Panc1 (cell line): Measurements from ENCODE around the gene SEMA4D. TPM values are rescaled to one million over a fixed set of nuclear protein-coding genes. Genes with fewer than 3 reads are reported as not detected.

ENCODE experiments used
- ATAC-seq: fragments of 200-7000 bp; cut with Tn5 transposase; 2 replicates; pipeline ENCODE4 v1.9.1; 2020; ENCODE audit warnings: mild to moderate bottlenecking, moderate library complexity
- BruUV-seq: library from RNA; stranded (reverse); fragments of 400-500 nt; replicated peaks from 2 replicates; lab custom pipeline; 2021; lab: Mats Ljungman, UMichigan
- CTCF ChIA-PET: fragments of 300-600 bp; sonication (Branson Sonifier 250); formaldehyde crosslinking; loops from one replicate; lab custom pipeline; 2022; ENCODE audit warnings: antibody characterized with exemption; lab: Charles Lee
- POLR2A ChIA-PET: fragments of 300-600 bp; sonication (Branson Sonifier 250); formaldehyde crosslinking; loops from one replicate; lab custom pipeline; 2022; ENCODE audit warnings: antibody characterized with exemption; lab: Charles Lee
- DNase-seq: peaks from one replicate; pipeline ENCODE4 v3.0.0-alpha.2; 2010; ENCODE audit warnings: low read depth, low spot score
- H3K27ac ChIP-seq: 2 replicates; pipeline ENCODE4 v1.5.1; 2011; ENCODE audit warnings: mild to moderate bottlenecking, low read length, inconsistent platforms
- H3K27me3 ChIP-seq: fragments of 200-500 bp; sonication (Bioruptor generic); 2 replicates; pipeline ENCODE4 v1.6.0; 2014; ENCODE audit warnings: low read length, inconsistent platforms; ENCODE audit not compliant: control insufficient read depth, insufficient read depth
- H3K36me3 ChIP-seq: fragments of 200-500 bp; sonication (Bioruptor generic); 2 replicates; pipeline ENCODE4 v1.5.1; 2014; ENCODE audit warnings: inconsistent platforms, mild to moderate bottlenecking, low read length, moderate library complexity; ENCODE audit not compliant: control insufficient read depth, insufficient read depth
- H3K4me1 ChIP-seq: 2 replicates; pipeline ENCODE4 v1.5.1; 2011; ENCODE audit warnings: inconsistent platforms, mild to moderate bottlenecking, low read length, moderate library complexity; ENCODE audit not compliant: control insufficient read depth, insufficient read depth
- H3K4me3 ChIP-seq, 2 experiments: 2 replicates each; pipeline ENCODE4 v1.5.1; 2011 to 2012; ENCODE audit warnings: low read depth in 2 of 2, low read length in 2 of 2, mild to moderate bottlenecking in 2 of 2, inconsistent platforms in 1 of 2, moderate library complexity in 1 of 2
- H3K9me3 ChIP-seq: fragments of 200-500 bp; sonication (Bioruptor generic); 2 replicates; pipeline ENCODE4 v1.5.1; 2014; ENCODE audit warnings: low read depth, mild to moderate bottlenecking, inconsistent platforms, low read length, moderate library complexity; ENCODE audit not compliant: control insufficient read depth, insufficient read depth
- CTCF ChIP-seq: fragments of 450-650 bp; IDR thresholded peaks from 2 replicates; pipeline ENCODE4 v1.5.1; 2017; ENCODE audit warnings: mild to moderate bottlenecking
- POLR2AphosphoS5 ChIP-seq: IDR thresholded peaks from 2 replicates; pipeline ENCODE4 v1.6.1; 2012; ENCODE audit warnings: mild to moderate bottlenecking, low read depth, low read length, moderate library complexity
- REST ChIP-seq, 2 experiments: IDR thresholded peaks; 2 replicates each; pipeline ENCODE4 v1.6.1; 2011 to 2012; ENCODE audit warnings: low read depth in 2 of 2, control low read depth in 1 of 2, low read length in 1 of 2, mild to moderate bottlenecking in 1 of 2, moderate library complexity in 1 of 2; ENCODE audit not compliant: insufficient read depth in 1 of 2
- SIN3A ChIP-seq: IDR thresholded peaks from 2 replicates; pipeline ENCODE4 v1.6.1; 2012; ENCODE audit warnings: low read depth, mild to moderate bottlenecking, low read length, moderate library complexity, borderline replicate concordance; ENCODE audit not compliant: insufficient read depth
- TCF7L2 ChIP-seq: IDR thresholded peaks from 2 replicates; pipeline ENCODE4 v1.6.1; 2011; ENCODE audit warnings: mild to moderate bottlenecking, low read depth, low read length, inconsistent platforms
- in situ Hi-C: cut with HindIII; loops from 2 replicates; pipeline ENCODE4 v1.10.0; 2016; ENCODE audit warnings: low sequenced_read_pairs, low pct_unique_long_range_greater_than_20kb
- intact Hi-C: fragments of 100-400 bp; cut with micrococcal nuclease; formaldehyde crosslinking; loops from one replicate; pipeline ENCODE4 v1.10.0; 2022; ENCODE audit not compliant: unreplicated experiment
- total RNA-seq: library from RNA; stranded (reverse); gene quantifications from one replicate; pipeline ENCODE4 v1.2.1, GENCODE V29; 2021; ENCODE audit not compliant: unreplicated experiment

Gene SEMA4D
- total RNA-seq, 1 experiment from 2014 or later: 6.5 TPM

GRCh38 chr9:89538871-89539270, 41.0 kb upstream of the SEMA4D start:
- H3K4me1 ChIP-seq: no peaks in the 10 kb centered on the region
- POLR2A ChIA-PET: no interaction called here
- in situ Hi-C loops: no loop called here
- intact Hi-C loops: loop anchor here (1.0 kb wide), 1 partner anchor 41 kb away; the partner anchor contains the start of gene SEMA4D
- H3K36me3 ChIP-seq: no peaks in the 10 kb centered on the region
- TF ChIP-seq TCF7L2 (no peak), REST (IDR thresholded peaks at IDR 0.05; ENCODE audit: insufficient read depth in 1 of 2, low read depth in 2 of 2, low read length in 1 of 2) (no peak), CTCF (no peak), SIN3A (no peak), POLR2AphosphoS5 (no peak)
- ATAC-seq (no peak), DNase-seq (no peak)
- no peaks in the 10 kb centered on the region for H3K9me3 ChIP-seq
- no peaks in the 10 kb centered on the region for H3K27me3 ChIP-seq
- no peak overlapping the region for H3K27ac ChIP-seq
- H3K4me3 ChIP-seq: no peak overlapping the region
- no TSS peak for BruUV-seq
- CTCF ChIA-PET: no interaction called here

GRCh38 chr9:89537166-89537565, 39.3 kb upstream of the SEMA4D start:
- POLR2A ChIA-PET: no interaction called here
- BruUV-seq: no TSS peak

More at GRCh38 chr9:89537166-89537565, 39.3 kb upstream of the SEMA4D start:
- Histone ChIP-seq H3K9me3 (no peaks in the 10 kb centered on the region), H3K4me1 (no peaks in the 10 kb centered on the region), H3K27me3 (no peaks in the 10 kb centered on the region), H3K36me3 (no peaks in the 10 kb centered on the region), H3K4me3 (no peak overlapping the region), H3K27ac (no peak overlapping the region)
- DNase-seq: no peak
- intact Hi-C loops (no loop called here), in situ Hi-C loops (no loop called here)
- TF ChIP-seq REST (IDR thresholded peaks at IDR 0.05; ENCODE audit: insufficient read depth in 1 of 2, low read depth in 2 of 2, low read length in 1 of 2) (no peak), TCF7L2 (no peak), POLR2AphosphoS5 (no peak), CTCF (no peak), SIN3A (no peak)
- CTCF ChIA-PET: no interaction called here
- ATAC-seq: no peak
